SKM-1 treated with dmso at 0.1 percent for 144 hours (cell line): ENCODE results near the gene CDK4.
"Not testable (repeated sequence)": the region's sequence is repeated elsewhere in the genome, so short reads cannot be mapped to it uniquely, and the experiment has no call there.

Experiments
- DNase-seq: peaks from one replicate; lab custom pipeline; 2025; ENCODE audit not compliant: unreplicated experiment; lab: John Stamatoyannopoulos, UW

The CDK4 gene

DNA sequence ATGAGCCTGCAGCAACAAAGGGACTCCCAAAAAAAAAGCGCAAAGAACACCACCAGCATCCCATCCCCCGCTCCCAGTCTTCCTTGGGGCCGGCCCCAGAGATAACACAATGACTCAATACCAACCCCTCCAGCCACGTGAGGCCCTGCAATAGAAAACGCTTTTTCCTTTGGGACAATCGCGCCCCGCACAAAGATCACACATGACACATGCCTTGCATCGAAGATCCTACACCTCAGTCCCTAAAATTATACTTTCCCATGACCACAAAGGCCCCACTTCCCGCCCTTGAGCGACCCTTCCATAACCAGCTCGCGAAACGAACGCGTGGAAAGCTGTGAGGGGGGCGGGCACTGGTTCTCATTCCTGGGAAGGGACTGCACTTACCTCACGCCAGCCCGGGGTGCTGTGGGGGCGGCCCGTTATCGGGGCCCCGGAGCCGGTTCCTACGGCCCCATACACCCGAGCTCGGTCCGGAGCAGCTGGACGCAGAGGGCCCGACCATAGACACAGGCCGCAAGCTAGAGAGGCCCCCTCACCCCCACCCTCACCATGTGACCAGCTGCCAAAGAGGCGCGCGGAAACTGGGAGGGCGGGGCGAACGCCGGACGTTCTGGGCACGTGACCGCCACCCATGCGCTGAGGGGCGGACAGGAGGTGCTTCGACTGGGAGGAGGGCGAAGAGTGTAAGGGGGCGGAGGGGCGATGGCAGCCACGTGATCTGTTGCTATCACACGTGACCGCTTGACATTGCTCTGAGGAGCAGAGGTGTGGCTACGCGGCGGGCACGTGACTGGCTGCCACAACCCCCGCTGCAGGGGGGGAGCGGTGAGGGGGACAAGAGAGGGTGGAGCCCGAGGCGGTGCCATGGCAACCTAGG, at the start of gene CDK4:
TSS of gene CDK4 (minus strand) at position 523 of the 880 bp plus-strand sequence. CDS start 593 bp downstream, outside the sequence.
- DNase-seq: peak; percentile 91

- DNase-seq: no peak
Measured at GRCh38 chr12:57800965-57801364, 48.9 kb upstream of the CDK4 start.

DNA sequence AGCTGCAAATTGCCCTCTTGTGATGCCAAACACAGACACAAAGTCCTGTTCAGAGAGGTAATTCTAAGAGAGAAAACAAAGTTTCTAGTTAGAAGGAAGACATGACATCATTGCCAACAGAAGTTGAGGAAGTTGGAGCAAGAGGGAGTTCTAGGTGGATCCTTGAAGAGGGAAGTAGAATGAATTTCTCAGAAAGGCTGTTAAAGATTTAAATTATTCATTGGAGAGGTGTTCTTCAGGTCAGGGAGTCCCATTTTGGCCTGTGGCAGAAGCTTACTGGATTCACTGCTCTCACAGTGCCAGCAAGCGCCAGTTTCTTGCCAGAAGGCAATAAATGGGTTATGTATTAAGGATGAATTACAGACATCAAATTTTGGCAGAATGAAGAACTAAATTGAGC, 45.8 kb upstream of the CDK4 start:
- peak; percentile 24 for DNase-seq

GRCh38 chr12:57796996-57797395, 44.9 kb upstream of the CDK4 start:
- no peak for DNase-seq

GRCh38 chr12:57795354-57795753, 43.2 kb upstream of the CDK4 start:
- DNase-seq: no peak

- DNase-seq: no peak
Measured at GRCh38 chr12:57793920-57794319, 41.8 kb upstream of the CDK4 start.

GRCh38 chr12:57783861-57784260, 31.8 kb upstream of the CDK4 start:
- DNase-seq: no peak

- no peak for DNase-seq
Measured at GRCh38 chr12:57783466-57783801, 31.3 kb upstream of the CDK4 start.

- DNase-seq: peak; percentile 42
Measured at GRCh38 chr12:57782608-57783465, 30.7 kb upstream of the CDK4 start, which contains the start of gene TSFM. Gene TSFM, plus strand, starts transcription at chr12:57782787. Its CDS starts 15 bp downstream, at chr12:57782802.

- no peak for DNase-seq
Measured at GRCh38 chr12:57782243-57782607, 30.1 kb upstream of the CDK4 start.

GRCh38 chr12:57781801-57782200, 29.7 kb upstream of the CDK4 start:
- no peak for DNase-seq

- peak; percentile 49 for DNase-seq
Measured at GRCh38 chr12:57781244-57781643, 29.1 kb upstream of the CDK4 start.

GRCh38 chr12:57780284-57780897, 28.3 kb upstream of the CDK4 start:
- no peak for DNase-seq

DNA sequence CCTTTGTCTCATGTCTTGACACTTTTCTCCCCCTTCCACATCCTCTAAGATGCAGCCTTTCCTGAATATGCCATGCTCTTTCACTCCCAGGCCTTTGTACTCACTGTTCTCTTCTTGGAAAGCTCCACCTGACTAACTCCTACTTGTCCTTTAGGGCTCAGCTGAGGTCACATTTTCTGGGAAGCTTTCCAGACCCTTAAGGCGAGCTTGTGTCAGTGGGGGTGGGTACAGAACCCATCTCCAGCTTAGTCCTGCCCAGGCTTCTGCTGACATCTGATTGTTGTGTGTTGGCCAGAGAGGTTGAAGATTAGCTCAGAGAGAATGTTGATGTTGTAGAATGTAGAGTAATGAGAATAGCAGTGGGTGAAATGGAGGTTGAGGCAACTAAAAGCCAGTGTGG, 27.6 kb upstream of the CDK4 start:
- DNase-seq: no peak

GRCh38 chr12:57777911-57778310, 25.8 kb upstream of the CDK4 start:
- DNase-seq: no peak

GRCh38 chr12:57777367-57777766, 25.3 kb upstream of the CDK4 start:
- no peak for DNase-seq

DNA sequence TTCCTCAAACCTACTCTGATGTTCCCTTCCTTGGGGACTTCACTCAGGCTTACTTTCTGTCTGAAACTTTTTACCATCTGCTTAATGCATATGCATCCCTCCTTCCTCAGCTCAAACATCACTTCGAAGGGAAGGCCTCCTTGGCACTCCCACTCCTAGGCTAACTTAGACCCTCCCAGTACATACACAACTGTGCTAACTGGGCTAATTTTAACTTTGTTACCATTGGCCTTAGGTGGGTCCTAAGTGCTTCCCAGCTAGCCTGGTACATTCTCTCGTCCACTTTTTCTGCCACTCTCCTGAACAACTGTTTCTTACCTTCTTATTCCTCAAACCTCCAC, 24.1 kb upstream of the CDK4 start:
- no peak for DNase-seq

GRCh38 chr12:57775563-57776246, 23.6 kb upstream of the CDK4 start:
- peak; percentile 36 for DNase-seq

- no peak for DNase-seq
Measured at GRCh38 chr12:57775044-57775443, 22.9 kb upstream of the CDK4 start.

DNA sequence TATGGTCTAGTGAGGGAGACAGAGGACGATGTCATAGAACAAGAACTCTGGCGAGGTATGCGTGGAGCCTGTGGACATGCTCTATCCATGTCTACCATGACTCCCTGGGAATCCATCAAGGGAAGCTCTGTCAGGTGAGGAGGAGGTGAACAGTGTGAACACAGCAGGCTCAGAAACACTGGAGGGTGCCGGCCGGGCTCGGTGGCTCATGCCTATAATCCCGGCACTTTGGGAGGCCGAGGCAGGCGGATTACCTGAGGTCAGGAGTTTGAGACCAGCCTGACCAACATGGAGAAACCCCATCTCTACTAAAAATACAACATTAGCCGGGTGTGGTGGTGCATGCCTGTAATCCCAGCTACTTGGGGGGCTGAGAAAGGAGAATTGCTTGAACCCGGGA, 22.5 kb upstream of the CDK4 start:
- not testable (repeated sequence) for DNase-seq
